Osteoblast (primary cell): ENCODE measurements around the gene PAF1. TPM values are rescaled to one million over a fixed set of nuclear protein-coding genes. Genes with fewer than 3 reads are reported as not detected.

Experiments
- DNase-seq: peaks from one replicate; pipeline ENCODE4 v3.0.0; 2011; ENCODE audit warnings: low spot score, mixed read lengths; ENCODE audit not compliant: insufficient read length; ENCODE audit errors: missing footprints
- H2AFZ ChIP-seq: 2 replicates; pipeline ENCODE4 v1.6.0; 2011; ENCODE audit warnings: mild to moderate bottlenecking, low read length
- H3K27ac ChIP-seq: 2 replicates; pipeline ENCODE4 v1.5.1; 2011; ENCODE audit warnings: mild to moderate bottlenecking, low read depth, low read length, moderate library complexity
- H3K27me3 ChIP-seq: 2 replicates; pipeline ENCODE4 v1.6.0; 2012; ENCODE audit warnings: mild to moderate bottlenecking, control low read depth, inconsistent platforms, low read length, moderate library complexity; ENCODE audit not compliant: insufficient read depth
- H3K36me3 ChIP-seq: 2 replicates; pipeline ENCODE4 v1.5.1; 2011; ENCODE audit warnings: mild to moderate bottlenecking, low read length, control low read depth, moderate library complexity; ENCODE audit not compliant: insufficient read depth
- H3K4me1 ChIP-seq: 2 replicates; pipeline ENCODE4 v1.5.1; 2011; ENCODE audit warnings: mild to moderate bottlenecking, low read length, control low read depth, moderate library complexity; ENCODE audit not compliant: insufficient read depth
- H3K4me2 ChIP-seq: 2 replicates; pipeline ENCODE4 v1.6.0; 2011; ENCODE audit warnings: mild to moderate bottlenecking, low read length; ENCODE audit not compliant: insufficient read depth
- H3K4me3 ChIP-seq: fragments of 200-600 bp; sonication (generic); 3 replicates; pipeline ENCODE4 v1.5.1; 2012; ENCODE audit warnings: mild to moderate bottlenecking, low read length, inconsistent platforms; ENCODE audit not compliant: insufficient read depth
- H3K79me2 ChIP-seq: 2 replicates; pipeline ENCODE4 v1.6.0; 2012; ENCODE audit warnings: mild to moderate bottlenecking, low read length, control low read depth, inconsistent platforms; ENCODE audit not compliant: insufficient read depth
- H3K9me3 ChIP-seq: 2 replicates; pipeline ENCODE4 v1.5.1; 2011; ENCODE audit warnings: low read depth, low read length, control low read depth
- H4K20me1 ChIP-seq: 2 replicates; pipeline ENCODE4 v1.6.0; 2012; ENCODE audit warnings: mild to moderate bottlenecking, low read length, control low read depth; ENCODE audit not compliant: insufficient read depth
- total RNA-seq: library from RNA; depleted of rRNA; stranded (reverse); fragments of >200 nt; gene quantifications from 2 replicates; pipeline ENCODE4 v1.2.3, GENCODE V29; 2012
- TF ChIP-seq, protein P1 (sequence below): IDR thresholded peaks from 2 replicates; pipeline ENCODE4 v1.5.1; 2011; ENCODE audit warnings: mild to moderate bottlenecking, low read depth, low read length, moderate library complexity; ENCODE audit errors: extremely low read depth

PAF1 gene
- total RNA-seq, 1 donor, result 29.3 TPM

DNA sequence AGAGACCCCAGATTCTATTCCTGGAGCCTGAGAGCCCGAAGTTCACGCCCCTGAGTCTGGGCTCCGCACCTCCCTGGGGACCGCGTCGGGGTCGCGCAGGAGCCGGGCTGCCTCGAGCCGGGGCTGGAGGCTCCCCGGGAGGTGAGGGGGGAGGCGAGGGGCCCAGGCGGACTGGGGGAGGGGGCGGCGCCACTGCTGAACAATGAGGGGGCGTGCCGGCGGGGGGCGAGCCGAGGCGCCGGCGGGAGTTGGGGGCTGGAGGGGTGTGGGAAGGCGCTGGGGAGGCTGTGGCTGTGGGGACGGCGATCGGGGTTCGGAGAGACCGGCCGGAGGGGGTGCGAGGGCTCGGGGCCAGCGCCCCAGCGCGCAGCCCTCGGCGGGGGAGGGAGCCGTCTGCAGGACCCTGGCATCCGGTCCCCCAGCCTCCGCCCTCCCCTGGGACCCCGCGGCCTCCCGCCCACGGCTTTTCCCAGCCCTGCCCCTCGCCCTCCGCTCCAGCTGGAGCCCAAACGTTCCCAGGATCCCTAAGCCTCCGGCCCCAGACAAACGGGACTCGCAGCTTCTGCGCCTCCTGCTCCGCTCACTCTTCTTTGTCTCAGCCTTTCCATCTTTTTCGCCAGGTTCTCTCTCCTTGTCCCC lies 22.5 kb upstream of the PAF1 start:
- peaks cover 30% of the 10 kb centered on the region for H4K20me1 ChIP-seq
- H3K4me3 ChIP-seq, result peak overlapping the region; percentile 83
- H3K4me1 ChIP-seq, result peaks cover 29% of the 10 kb centered on the region
- TF ChIP-seq, protein P1, sequence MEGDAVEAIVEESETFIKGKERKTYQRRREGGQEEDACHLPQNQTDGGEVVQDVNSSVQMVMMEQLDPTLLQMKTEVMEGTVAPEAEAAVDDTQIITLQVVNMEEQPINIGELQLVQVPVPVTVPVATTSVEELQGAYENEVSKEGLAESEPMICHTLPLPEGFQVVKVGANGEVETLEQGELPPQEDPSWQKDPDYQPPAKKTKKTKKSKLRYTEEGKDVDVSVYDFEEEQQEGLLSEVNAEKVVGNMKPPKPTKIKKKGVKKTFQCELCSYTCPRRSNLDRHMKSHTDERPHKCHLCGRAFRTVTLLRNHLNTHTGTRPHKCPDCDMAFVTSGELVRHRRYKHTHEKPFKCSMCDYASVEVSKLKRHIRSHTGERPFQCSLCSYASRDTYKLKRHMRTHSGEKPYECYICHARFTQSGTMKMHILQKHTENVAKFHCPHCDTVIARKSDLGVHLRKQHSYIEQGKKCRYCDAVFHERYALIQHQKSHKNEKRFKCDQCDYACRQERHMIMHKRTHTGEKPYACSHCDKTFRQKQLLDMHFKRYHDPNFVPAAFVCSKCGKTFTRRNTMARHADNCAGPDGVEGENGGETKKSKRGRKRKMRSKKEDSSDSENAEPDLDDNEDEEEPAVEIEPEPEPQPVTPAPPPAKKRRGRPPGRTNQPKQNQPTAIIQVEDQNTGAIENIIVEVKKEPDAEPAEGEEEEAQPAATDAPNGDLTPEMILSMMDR, result no peak
- peaks cover 19% of the 10 kb centered on the region for H3K36me3 ChIP-seq
- H3K79me2 ChIP-seq, result peaks cover 51% of the 10 kb centered on the region
- peak; percentile 97 for DNase-seq
- peak overlapping the region; percentile 84 for H3K27ac ChIP-seq
- H2AFZ ChIP-seq, result peak overlapping the region; percentile 74
- H3K4me2 ChIP-seq, result peak overlapping the region; percentile 92
- no peaks in the 10 kb centered on the region for H3K9me3 ChIP-seq
- no peaks in the 10 kb centered on the region for H3K27me3 ChIP-seq

DNA sequence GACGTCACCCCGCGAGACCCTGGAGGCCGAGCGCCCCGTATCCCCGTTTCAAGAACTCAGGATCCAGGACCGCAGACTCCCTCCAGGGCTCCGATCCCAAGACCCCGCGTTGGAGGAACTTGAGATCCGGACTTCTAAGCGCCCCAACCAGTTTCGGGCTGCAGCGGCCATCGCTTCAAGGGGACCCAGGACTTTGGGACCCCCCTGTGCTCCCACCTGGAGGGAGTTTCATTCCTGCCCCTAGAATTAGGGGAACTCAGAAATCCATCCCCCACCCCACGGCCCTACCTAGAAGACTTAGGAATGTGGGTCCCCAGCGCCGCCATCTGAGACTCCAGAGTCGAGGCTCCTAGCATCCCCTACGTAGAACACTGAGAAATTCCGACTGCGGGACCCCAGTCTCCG lies 22.0 kb upstream of the PAF1 start:
- Histone ChIP-seq H3K36me3 (peaks cover 24% of the 10 kb centered on the region), H3K4me3 (peak overlapping the region; percentile 83), H3K9me3 (no peaks in the 10 kb centered on the region), H2AFZ (peak overlapping the region; percentile 74), H3K27ac (peak overlapping the region; percentile 84), H3K79me2 (peaks cover 56% of the 10 kb centered on the region), H4K20me1 (peaks cover 35% of the 10 kb centered on the region), H3K4me2 (peak overlapping the region; percentile 92), H3K27me3 (no peaks in the 10 kb centered on the region), H3K4me1 (peaks cover 29% of the 10 kb centered on the region)
- TF ChIP-seq, protein P1, result no peak
- no peak for DNase-seq

DNA sequence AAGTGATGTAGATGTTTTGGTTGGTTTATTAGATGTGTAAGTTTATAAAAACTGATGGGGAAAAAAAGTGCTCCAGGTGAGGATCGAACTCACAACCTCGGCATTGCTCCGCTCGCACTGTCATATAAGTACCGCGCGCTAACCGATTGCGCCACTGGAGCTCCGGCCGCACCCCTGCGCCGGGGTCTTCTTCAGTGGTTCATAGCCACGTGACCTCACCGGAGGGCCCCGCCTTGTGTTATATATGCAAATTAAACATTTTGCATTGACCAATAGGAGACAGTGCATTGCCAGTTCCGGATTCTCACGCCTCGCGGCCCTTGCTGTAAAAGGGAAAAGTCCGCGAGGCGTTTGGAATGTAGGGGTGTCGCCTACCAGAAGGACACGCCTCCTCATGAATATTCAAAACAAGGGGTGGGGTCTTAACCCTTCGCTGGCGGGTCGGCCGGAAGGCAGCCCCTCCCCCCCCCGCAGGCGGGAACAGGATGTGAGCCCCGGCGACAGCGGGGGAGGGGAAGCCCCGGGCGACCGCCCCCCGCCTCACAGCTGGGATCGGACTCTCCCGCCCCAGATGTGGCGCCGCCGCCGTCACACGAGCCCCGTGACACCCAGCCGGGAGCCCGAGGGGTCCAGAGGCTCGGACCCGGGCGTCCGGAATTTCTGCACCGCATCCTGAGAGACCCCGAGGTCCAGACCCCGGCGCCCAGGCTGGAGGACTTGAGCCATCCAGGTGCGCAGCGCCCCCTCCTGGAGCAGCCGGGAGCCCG lies 21.4 kb upstream of the PAF1 start, which contains the start of gene PLEKHG2:
TSS of gene PLEKHG2 (plus strand) at position 570 of the 767 bp plus-strand sequence. CDS start 1,418 bp downstream, outside the sequence.
- Histone ChIP-seq H3K27me3 (no peaks in the 10 kb centered on the region), H3K4me2 (peak within 1 kb of the TSS; percentile 96), H2AFZ (peak within 1 kb of the TSS; percentile 74), H3K27ac (peak within 1 kb of the TSS; percentile 84), H3K36me3 (peaks cover 23% of the 10 kb centered on the region), H3K9me3 (no peaks in the 10 kb centered on the region), H4K20me1 (peaks cover 41% of the 10 kb centered on the region), H3K79me2 (peaks cover 60% of the 10 kb centered on the region), H3K4me1 (peaks cover 29% of the 10 kb centered on the region), H3K4me3 (peak within 1 kb of the TSS; percentile 83)
- peak; percentile 99 for DNase-seq
- TF ChIP-seq, protein P1, result peak; percentile 70

DNA sequence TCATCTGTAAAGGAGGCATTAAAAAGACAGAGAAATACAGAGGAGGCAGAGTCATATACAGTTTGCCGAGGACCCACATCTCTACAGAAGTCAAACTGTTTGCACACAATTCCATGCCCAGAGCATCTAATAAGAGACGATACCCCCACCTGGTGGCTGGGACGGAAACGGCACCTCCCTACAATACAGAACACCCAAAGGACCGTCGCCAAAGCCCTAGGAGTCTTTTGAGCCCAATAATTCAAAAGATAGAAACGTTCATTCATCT lies 20.9 kb upstream of the PAF1 start:
- H3K4me2 ChIP-seq, result peak overlapping the region; percentile 96
- no peaks in the 10 kb centered on the region for H3K9me3 ChIP-seq
- TF ChIP-seq, protein P1, result peak; percentile 93
- peak overlapping the region; percentile 84 for H3K27ac ChIP-seq
- peaks cover 43% of the 10 kb centered on the region for H4K20me1 ChIP-seq
- DNase-seq, result peak; percentile 96
- H2AFZ ChIP-seq, result no peak overlapping the region
- H3K4me3 ChIP-seq, result peak overlapping the region; percentile 83
- peaks cover 63% of the 10 kb centered on the region for H3K79me2 ChIP-seq
- no peaks in the 10 kb centered on the region for H3K27me3 ChIP-seq
- peaks cover 19% of the 10 kb centered on the region for H3K36me3 ChIP-seq
- H3K4me1 ChIP-seq, result peaks cover 29% of the 10 kb centered on the region
